Fibroblast of lung (primary cell): ENCODE results near the gene RRAS.

Source experiments
- CTCF ChIP-seq, 2 donors: IDR thresholded peaks in 1 of 2; conservative IDR thresholded peaks in 1 of 2; 1 replicate in 1 of 2; 2 replicates in 1 of 2; pipeline ENCODE4 v1.5.1; 2011 to 2012; ENCODE audit warnings: low read length in 2 of 2, control low read depth in 1 of 2, inconsistent platforms in 1 of 2, low read depth in 1 of 2, mild to moderate bottlenecking in 1 of 2
- EZH2 ChIP-seq: IDR thresholded peaks from 2 replicates; pipeline ENCODE4 v1.5.1; 2012; ENCODE audit warnings: low read length, control low read depth, mild to moderate bottlenecking; ENCODE audit errors: missing control alignments

DNA sequence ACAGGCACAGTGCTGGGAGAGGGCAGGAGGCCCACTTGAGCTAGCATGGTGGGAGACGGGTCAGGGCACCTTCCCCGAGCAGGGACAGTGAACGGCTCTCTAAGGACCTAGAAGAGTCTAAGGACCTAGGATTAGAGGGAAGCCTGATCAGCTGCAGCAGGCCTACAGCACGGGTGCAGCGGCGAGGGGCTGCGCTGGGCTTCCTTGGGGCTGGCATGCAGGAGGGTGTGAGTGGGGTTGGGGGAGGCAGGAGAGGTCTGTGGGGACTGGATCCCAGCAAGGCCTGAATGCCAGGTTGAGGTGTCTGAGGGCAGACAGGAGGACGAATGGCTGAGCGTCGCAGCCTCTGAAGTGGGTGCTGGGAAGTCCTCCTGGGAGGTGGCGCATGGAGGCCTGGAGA, 5.6 kb upstream of the RRAS start:
- no peak for TF ChIP-seq CTCF (conservative IDR thresholded peaks at IDR 0.05 in 1 of 2, IDR thresholded peaks at IDR 0.05 in 1 of 2; ENCODE audit: low read depth in 1 of 2, low read length in 2 of 2)
- TF ChIP-seq EZH2, result no peak
